Suppressor macrophage treated with lipopolysaccharide for 4 hours (primary cell): Measurements from ENCODE around the gene SNU13.
"Not testable (repeated sequence)": the region's sequence is repeated elsewhere in the genome, so short reads cannot be mapped to it uniquely, and the experiment has no call there.

Experiments used
- DNase-seq: peaks from one replicate; pipeline ENCODE4 v3.0.0-alpha.2; 2020

The SNU13 gene

DNA sequence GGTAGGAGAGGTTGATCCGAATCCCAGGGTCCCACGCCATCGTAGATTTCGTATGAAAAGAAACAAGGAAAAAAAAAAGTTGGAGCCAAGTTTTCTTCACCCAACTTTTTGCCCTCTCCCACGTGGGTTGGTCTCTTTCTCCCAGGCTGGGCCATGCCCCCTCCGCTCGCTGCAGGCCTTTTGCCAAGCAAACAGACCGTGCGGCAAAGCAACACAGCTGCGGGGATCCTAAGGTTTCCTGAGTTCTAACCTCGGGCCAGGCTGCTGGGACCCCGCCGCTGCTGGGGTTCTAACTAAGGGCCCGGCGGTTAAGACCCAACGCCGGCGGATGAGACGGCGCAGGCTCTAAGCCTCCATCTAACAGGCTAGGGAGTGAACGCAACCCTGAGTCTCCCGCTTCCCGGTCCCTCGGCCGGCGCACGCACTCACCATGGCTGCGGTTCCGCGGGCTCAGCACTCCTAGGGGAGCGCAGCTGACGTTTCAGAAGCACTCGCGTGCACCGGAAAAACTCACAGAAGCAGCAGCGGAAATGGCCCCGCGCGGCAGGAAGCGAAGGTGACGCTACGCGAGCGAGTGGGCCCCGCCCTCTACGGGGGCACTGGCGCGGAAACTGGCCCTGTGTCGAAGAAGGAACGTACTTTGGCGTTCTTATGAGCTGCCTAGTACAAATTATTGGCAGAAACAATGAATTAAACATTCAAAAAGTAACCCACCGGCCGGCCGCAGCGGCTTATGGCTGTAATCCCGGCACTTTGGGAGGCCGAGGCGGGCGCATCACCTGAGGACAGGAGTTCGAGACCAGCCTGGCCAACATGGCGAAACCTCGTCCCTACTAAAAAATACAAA, at the start of gene SNU13:
Gene SNU13 (minus strand): TSS at position 503 of the 847 bp plus-strand sequence. CDS start 71 bp downstream, at position 432.
- DNase-seq: peak; percentile 95

DNA sequence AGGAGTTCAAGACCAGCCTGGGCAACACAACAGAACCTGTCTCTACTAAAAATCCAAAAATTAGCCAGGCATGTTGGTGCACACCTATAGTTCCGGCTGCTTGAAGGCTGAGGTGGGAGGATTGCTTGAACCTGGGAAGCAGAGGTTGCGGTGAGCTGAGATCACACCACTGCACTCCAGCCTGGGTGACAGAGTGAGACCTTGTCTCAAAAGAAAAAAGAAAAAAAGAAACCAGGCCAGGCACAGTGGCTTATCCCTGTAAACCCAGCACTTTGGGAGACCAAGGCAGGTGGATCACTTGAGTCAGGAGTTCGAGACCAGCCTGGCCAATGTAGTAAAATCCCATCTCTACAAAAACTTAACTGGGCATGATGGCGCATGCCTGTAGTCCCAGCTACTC, 44.6 kb upstream of the SNU13 start:
- DNase-seq: not testable (repeated sequence)

DNA sequence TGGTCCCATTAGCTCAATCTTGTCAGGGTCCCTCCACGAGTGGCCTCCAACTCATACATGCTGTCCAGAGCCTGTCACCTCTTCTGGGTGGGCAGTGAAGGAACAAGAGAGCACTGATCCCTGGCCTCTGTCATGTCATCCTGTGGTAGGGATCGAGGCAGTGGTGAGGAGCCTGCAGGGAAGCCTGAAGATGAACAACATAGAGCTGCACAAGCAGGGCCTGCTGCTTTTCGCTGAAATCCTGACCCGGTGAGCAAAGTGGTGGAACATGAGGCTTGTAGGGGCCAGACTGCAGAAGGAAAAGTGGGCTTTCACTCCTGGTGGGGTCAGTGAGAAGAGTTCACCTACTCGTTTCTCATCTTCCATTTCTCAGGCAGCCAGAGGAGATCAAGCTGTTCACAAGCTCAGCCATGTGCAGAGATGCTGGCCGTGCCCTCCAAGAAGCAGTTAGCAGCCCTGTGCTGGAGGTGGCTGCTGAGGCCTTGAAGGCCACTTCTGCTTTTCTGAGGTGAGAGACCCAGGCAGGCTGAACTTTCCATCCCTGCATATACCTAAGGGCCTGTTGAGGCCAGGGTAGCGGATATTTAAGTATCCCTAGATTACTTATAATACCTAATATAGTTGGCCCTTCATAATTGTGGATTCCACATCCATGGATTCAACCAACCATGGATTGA, 43.6 kb upstream of the SNU13 start:
- DNase-seq: no peak

DNA sequence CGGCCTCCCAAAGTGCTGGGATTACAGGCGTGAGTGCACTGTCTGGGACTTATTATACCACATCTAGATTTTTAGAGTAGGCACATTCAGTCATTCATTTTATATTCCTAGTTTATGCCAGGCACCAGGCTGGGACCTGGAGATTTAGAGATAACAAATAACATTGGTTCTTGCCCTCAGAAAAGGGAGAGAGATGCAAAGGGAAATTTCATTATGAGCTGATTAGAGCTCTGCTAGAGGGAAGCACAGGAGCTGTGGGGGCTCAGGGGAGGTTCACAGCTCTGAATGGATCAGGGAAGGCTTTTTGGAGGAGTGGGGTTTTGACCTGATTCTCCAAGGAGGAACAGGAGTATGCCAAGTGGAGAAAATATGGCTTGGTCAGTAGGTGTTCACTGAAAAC, 42.9 kb upstream of the SNU13 start:
- DNase-seq: no peak

DNA sequence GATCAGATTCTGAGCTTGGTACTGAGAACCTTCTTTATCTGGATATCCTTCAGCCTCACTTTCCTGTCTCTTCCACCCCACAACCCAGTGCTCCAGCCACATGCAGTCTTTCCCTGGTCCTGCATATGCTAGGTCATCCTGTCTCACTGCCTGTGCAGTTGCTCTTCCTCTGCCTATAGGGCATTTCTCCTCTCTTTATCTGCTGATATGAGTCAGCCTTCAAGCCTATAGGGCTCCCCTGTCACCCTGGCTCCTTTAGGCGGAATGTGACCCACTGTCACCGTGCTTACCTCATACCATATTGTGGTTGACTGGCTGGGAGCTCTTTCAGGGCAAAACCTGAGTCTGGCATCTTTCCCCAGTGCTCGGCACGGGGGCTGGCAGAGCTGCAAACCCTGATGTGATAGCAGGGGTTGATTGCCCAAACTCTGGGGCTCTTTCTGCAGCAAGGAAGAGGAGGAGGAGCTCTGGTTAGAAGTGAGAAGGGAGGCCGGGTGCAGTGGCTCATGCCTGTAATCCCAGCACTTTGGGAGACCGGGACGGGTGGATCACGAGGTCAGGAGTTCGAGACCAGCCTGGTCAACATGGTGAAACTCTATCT, 36.9 kb upstream of the SNU13 start:
- DNase-seq: no peak

DNA sequence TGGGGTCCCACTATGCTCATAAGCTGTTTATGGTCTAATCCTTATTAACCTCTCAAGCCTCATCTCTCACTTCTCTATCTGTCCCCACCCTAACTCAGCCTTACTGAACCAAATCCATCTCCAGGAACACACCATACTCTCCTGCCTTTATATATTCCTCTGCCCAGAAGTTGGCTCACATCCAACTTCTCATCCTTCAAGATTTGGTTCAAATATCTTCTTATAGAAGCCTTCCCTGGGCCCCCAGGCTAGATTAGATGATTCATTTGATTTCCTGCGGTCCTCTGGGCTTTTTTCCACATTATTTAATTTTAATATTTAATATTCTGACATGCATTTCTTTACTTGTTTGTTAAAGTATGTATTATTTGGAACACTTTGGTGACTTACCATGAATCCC, 33.8 kb upstream of the SNU13 start:
- no peak for DNase-seq

DNA sequence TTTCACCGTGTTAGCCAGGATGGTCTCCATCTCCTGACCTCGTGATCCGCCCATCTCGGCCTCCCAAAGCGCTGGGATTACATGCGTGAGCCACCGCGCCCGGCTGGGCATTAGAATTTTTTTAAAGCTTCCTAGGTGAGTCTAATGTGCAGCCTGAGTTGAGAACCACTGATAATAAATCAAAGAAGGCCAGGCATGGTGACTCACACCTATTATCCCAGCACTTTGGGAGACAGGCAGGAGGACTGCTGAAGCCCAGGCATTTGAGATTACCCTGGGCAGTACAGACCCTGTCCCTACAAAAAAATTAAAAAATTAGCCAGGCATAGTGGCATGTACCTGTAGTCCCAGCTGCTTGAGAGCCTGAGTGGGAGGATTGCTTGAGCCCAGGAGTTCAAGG, 24.3 kb upstream of the SNU13 start:
- no peak for DNase-seq

DNA sequence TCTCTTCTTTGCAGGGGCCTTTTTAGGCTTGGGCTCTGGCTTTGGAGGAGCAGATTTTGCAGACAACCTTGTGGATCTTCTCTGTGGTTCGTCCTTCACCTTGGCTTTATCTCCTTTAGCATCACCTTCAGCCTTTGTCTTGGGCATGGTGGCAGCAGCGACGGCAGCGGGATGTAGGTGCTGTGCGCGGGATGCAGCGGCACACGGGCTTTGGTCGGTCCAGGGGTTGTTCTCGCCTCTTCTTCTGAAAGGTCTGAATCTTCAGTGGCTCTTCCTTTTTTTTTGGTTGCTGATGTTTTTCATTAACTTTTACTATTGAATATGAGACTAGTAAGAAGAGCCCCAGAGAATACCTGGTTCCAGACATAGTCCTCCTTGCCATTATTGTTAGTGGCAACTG, 20.7 kb upstream of the SNU13 start:
- DNase-seq: no peak

DNA sequence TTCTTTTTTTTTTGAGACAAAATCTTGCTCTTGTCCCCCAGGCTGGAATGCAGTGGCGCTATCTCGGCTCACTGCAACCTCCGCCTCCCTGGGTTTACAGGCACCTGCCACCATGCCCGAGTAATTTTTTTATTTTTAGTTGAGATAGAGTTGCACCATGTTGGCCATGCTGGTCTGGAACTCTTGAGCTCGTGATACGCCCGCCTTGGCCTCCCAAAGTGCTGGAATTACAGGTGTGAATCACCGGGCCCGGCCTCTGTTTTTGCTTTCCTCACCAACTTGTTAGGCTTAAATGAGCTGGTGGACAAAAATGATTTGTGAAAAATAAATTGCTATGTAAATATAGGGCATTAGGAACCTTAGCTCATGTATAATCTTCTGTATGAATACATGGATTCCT, 14.1 kb upstream of the SNU13 start:
- no peak for DNase-seq

DNA sequence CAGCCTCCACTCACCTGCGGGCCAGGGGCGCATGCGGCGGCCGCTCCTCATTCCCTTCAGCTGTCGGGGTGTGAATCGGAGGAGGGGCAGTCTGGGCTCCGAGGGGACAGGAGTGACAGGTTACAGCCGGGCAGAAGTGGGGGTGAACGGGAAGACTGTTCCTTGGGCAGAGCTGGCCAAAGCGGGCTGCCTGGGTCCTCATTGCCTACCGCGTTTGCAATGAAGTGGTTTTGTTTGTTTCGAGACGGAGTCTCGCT, 11.4 kb upstream of the SNU13 start:
- no peak for DNase-seq

DNA sequence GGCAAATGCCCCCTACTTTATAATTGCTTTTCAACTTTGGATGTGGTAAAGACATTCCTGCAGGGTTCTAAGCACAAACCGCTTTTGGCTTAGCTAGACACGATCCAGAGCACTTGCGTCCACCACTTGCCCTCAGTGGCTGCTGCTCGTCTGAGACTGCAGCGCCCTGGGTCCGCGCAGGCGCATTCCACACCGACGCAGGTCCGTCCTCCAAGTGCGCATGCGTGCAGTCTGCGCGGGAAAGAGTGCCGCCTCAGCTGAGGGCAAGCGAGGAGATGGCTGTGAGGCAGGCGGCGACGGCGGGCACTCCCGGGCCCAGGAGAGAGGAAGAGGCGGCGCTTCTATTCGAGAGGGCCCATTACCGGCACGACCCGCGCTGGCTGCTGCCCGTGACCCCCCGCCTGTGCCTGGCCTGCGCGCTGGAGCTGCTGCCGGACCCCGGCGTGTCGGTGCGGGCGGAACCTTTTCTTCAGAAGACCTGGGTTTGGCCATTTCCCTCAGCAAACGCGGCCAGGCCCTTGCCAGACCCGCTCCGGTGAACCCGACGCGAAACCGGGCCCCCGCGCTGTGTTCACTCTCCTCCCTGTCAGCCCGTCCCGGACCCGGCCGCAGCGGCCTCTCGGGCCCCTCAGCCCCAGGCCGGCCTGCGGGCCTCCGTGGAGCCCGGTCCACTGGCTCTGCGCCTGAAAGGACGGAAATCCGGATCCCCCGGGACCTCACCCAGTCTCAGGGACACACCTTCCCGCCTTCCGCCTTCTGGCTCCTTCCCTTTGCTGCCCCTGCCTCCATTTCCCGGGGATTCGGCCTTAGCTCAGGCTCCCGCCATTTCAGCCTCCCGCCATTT, 10.8 kb upstream of the SNU13 start, which contains the start of gene MEI1:
Gene MEI1 (plus strand): TSS at position 240 of the 844 bp plus-strand sequence. CDS start 36 bp downstream, at position 276.
- DNase-seq: peak; percentile 85

DNA sequence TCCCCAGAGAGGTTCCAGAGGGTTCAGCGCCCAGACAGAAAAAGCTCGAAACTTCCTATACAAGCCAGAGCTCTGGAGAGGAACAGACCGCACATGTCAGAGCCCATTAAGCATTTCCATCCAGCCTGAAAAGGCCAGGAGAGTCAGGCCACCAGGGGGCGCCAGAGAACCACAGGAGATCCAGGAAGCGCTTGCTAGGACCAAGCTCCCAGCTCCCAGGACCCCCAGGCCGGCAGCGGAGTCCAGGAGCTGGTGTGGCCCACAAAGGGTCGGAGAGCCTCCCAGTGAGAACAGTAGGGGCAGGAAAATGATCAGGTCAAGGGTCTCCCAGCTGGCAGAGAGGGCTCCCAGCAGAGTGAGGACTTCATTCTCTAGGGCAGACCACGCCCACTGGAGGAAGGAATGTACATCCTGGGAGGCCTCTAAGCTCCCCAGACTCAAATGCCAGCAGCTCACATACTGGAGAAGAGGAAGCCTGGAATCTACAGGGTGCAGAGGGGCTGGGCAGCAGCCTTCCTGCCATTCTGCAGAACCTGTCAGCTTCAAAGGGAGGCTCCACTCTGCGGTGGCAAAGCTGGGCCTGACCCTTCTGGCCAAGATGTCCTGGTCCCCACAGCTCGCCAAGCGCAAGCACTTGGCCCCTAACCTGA, 8.6 kb upstream of the SNU13 start:
- DNase-seq: peak; percentile 94

DNA sequence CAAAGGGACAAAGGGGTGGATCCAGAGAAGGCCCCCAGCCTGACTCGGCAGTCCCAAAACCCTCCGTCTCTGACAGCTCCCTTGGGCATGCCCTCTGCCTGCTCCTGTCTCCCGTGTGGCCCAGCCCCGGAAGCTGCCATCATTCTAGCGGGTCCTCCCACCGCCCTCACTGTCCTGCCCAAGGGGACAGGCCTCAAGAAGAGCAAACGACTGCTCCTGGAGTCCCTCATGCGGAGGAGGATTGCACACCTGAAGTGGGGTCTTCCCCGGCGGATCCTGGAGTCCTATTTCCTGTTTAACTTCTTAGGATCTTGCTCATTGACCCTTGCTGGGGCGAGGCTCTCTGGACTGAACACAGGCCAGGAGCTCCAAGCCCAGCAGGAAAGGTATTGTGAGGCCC, 8.0 kb upstream of the SNU13 start:
- DNase-seq: no peak

DNA sequence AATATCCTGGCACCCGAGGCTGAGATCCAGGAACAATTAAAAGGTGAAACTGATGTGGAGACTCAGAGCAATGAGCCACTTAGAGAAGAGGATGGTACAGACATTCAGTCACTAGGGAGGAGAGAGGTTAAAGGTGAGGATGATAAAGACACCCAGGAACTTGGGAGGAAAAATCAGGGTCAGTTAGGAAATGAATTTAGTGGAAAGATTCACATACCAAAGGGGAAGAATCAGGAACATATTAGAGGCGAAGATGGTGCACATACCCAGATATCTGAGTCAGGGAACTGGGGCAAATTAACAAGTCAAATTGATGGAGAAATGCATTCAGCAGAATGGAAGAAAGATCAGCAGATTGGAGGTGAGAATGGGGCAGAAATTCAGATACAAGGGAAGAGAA, 6.5 kb upstream of the SNU13 start:
- DNase-seq: no peak

DNA sequence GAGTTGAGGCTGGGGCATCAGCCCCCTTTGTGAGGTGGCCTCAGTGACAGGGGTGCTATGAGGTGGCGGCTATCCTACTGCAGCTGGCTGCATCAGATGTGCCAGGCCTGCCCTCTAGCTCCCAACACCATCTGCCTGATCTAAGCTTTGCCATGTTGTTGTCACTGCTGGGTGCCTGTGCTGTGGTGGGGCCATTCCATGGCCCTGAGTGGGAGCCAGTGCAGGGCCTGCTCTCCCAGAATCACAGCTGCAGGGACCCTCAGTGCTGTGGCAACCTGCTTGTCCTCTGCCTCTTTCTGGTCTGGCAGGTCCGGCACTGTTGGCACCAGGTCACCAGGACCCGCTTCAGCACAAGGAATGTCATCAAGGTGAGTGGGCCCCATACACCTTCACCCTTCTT, 1.8 kb upstream of the SNU13 start:
- DNase-seq: no peak

DNA sequence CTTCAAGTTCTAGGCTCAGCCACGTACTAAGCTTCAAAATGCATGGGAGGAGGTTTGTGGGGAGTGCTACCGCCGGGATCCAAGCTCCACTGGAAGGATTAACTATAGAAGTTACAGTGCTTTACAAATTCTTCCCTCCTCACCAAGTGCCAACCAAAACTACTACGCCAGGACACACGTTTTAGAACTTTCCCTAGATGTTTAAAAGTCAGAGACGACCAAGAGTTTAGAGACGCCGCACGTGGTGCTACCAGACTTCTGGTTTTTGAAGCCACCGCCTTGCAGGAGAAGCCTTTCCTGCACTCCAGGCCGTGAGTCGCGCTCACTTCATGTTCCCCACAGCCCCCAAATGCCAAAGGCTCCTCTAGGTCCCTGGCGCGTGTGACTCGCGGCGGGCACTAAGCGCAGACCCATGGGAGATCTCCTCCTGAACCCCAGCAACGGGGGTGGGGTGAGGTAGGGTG, 734 bp downstream of the SNU13 start:
- DNase-seq: peak; percentile 45

DNA sequence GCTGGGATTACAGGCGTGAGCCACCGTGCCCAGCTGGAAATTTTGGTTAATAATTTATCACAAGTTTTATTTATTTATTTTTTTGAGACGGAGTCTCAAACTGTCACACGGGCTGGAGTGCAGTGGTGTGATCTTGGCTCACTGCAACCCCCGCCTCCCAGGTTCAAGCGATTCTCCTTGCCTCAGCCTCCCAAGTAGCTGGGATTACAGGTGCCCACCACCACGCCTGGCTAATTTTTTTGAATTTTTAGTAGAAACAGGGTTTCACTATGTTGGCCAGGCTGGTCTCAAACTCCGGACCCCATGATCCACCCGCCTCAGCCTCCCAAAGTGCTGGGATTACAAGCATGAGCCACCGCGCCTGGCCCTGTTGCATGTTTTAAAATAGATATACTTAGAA, 1.8 kb downstream of the SNU13 start:
- not testable (repeated sequence) for DNase-seq

DNA sequence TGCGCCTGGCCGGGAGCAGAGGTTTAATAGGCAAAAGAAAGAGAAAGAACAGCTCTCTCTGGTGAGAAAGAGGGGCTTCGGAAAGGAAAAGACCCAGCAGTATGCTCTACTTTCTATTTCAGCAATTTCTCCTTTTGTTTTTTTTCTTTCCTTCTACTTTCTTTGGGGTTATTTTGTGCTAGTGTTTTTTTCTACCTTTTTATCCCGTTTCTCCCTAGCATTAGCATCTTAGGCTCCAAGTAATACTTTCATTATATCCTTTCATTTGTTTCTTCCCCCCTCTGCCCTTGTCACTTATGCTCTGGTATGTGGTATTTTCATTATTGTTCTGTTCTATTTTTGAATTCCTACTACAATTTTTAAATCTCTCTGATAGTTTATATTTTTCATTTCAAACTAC, 4.5 kb downstream of the SNU13 start:
- no peak for DNase-seq

DNA sequence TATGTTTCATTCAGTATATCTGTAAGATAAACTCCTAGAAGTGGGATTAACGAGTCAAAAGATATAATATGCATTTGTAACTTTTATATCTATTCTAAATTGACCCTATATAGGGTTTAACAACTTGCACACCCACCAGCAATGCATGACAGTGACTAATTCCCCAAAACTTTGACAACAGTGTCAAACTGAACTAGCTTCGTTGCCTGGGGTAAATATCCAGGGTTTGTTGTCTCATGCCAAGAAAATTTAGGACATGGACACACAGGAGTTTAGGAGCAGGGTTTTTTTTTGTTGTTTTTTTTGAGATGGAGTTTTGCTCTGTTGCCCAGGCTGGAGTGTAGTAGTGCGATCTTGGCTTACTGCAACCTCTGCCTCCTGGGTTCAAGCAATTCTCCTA, 5.1 kb downstream of the SNU13 start:
- DNase-seq: no peak

DNA sequence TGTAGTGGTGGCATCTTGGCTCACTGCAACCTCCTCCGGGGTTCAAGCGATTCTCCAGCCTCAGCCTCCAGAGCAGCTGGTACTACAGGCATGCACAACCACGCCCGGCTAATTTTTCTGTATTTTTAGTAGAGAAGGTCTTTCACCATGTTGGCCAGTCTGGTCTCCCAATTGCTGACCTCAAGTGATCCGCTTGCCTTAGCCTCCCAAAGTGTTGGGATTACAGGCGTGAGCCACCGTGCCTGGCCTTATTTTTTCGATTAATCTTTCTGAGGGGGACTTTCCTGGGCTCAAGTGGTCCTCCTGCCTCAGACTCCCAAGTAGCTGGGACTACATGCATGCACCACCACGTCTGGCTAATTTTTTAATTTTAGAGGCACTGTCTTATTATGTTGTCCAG, 5.6 kb downstream of the SNU13 start:
- DNase-seq: no peak

DNA sequence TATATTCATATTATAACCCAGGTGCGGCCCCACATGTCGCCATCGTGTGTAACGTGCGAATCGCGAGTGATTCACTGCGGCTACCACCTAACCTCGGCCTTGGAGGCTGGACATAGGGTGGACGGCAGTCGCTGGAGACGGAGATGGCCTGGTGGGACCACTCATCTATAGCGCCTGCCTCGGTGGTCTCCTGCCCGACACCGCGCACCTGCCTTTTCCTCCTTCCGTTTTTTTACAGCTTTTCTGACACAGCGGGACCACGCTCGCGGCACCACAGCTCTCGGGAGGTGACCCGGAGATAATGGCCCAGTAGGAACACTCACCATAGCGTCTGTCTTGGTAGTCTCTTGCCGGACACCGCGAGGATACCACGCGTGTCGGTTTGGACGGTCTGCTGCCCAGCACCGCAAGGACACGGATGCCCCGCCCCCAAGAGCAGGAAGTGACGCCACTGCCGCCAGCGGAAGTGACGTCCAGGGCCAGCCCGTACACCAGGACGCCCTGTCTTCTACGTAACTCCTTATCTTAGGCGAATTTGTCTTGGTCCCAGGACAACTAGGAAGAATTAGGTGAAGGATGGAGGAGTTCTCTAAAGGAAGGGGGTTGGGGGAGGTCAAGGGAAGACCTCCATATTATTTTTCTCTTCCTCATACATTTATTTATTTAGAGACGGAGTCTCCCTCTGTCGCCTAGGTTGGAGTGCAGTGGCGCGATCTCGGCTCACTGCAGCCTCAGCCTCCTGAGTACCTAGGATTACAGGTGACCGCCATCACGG, 6.4 kb downstream of the SNU13 start:
- DNase-seq: peak; percentile 86

DNA sequence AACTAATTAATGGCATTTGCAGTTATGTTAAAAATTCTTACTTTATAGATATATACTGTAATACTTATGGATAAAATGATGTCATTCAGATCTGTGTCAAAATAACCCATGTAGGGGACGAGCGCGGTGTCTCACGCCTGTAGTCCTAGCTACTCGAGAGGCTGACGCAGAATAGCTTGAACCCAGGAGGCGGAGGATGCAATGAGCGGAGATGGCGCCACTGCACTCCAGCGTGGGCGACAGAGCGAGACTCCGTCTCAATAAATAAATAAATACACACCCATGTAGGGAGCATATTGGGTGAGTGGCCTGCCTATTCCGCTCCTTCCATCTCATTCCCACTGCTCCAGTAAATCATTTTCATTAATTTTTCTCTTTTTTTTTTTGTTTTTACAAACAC, 7.1 kb downstream of the SNU13 start:
- no peak for DNase-seq
